ENCODE measurements around the gene ZNF558. TPM values are rescaled to one million over a fixed set of nuclear protein-coding genes. Genes with fewer than 3 reads are reported as not detected.
"Not testable (repeated sequence)": the region's sequence is repeated elsewhere in the genome, so short reads cannot be mapped to it uniquely, and the experiment has no call there.

The ZNF558 gene
- total RNA-seq, 4 donors from 2014 or later, result 8.2 to 117 (median 50.0) TPM

- Histone ChIP-seq H3K36me3 (no peaks in the 10 kb centered on the region), H3K27ac (no peak overlapping the region), H3K9me3 (peaks cover 0 to 98% of the 10 kb centered on the region in 2 donors), H3K27me3 (no peaks in the 10 kb centered on the region), H3K4me3 (no peak overlapping the region), H3K4me1 (no peaks in the 10 kb centered on the region)
- intact Hi-C loops (cut with DNase I; ENCODE audit: low total_unique reads), result no loop called here
- TF ChIP-seq POLR2A (IDR thresholded peaks at IDR 0.05) (no peak), CTCF (IDR thresholded peaks at IDR 0.05) (no peak)
- DNase-seq, result no peak
Observed at GRCh38 chr19:8811315-8812172, 20.6 kb downstream of the ZNF558 start.

DNA sequence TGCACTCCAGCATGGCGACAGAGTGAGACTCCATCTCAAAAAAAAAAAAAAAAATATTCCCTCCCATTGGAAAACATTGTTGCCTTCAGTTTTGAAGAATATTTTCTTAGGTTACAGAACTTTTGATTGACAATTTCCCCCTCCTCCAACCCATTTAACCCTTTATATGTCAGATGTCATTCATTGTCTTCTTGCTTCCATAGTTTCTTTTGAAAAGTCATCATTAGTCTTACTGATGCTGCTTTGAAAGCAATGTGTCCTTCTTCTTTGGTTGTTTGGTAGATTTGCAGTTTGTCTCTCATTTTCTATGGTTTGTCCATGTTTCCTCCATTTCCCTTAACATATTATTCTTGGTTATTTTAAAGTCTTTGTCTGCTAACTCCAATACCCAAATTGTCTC is 25.4 kb downstream of the ZNF558 start:
- intact Hi-C loops (cut with DNase I; ENCODE audit: low total_unique reads), result no loop called here
- H3K36me3 ChIP-seq, result no peaks in the 10 kb centered on the region

DNA sequence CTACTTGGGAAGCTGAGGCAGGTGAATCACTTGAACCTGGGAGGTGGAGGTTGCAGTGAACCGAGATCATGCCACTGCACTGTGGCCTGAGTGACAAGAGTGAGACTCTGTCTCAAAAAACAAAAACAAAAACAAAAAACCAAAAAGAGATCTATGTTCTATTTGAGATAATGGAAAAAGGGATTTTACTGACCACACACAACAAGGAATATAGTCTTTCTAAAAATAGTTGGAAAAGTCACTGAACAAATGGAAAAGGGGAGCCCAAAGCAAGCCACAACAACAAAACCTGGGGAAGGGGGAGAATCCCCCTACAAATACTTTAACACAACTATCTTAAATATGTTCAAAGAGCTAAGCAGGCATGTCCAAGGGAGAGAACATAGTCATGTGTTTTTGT is 37.3 kb downstream of the ZNF558 start:
- no peak for DNase-seq
- no peak for TF ChIP-seq POLR2A (IDR thresholded peaks at IDR 0.05)
- no peak for TF ChIP-seq CTCF (IDR thresholded peaks at IDR 0.05)
- Histone ChIP-seq H3K9me3 (peaks cover 0 to 15% of the 10 kb centered on the region in 2 donors), H3K27me3 (no peaks in the 10 kb centered on the region), H3K27ac (no peak overlapping the region), H3K36me3 (no peaks in the 10 kb centered on the region), H3K4me3 (no peak overlapping the region), H3K4me1 (no peaks in the 10 kb centered on the region)
- intact Hi-C loops (cut with DNase I; ENCODE audit: low total_unique reads), result no loop called here

More for the DNA sequence above, 25.4 kb downstream of the ZNF558 start:
- no peak overlapping the region for H3K4me3 ChIP-seq
- H3K27ac ChIP-seq, result no peak overlapping the region
- peaks cover 0 to 75% of the 10 kb centered on the region in 2 donors for H3K9me3 ChIP-seq
- TF ChIP-seq CTCF (IDR thresholded peaks at IDR 0.05) (no peak), POLR2A (IDR thresholded peaks at IDR 0.05) (no peak)
- H3K27me3 ChIP-seq, result no peaks in the 10 kb centered on the region
- H3K4me1 ChIP-seq, result no peaks in the 10 kb centered on the region
- no peak for DNase-seq

- H3K4me1 ChIP-seq; H3K4me3 ChIP-seq; intact Hi-C loops (cut with DNase I; ENCODE audit: low total_unique reads); H3K27ac ChIP-seq; H3K27me3 ChIP-seq; H3K9me3 ChIP-seq; H3K36me3 ChIP-seq; DNase-seq: not testable (repeated sequence)
Observed at GRCh38 chr19:8773587-8773986, 58.5 kb downstream of the ZNF558 start.

DNA sequence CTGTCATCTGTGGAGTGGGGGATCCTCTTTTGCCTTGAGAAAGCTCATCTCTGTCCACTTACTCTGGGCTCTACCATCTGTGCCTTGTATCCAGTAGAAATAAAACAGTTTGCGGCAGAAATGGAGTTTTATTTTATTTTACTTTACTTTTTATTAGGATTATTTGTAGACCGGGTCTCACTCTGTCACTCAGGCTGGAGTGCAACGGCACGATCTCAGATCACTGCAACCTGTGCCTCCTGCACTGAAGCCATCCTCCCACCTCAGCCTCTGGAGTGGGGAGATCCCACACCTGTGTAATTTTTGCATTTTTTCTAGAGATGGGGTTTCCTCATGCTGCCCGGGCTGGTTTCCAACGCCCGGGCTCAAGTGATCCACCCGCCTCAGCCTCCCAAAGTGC is 62.8 kb downstream of the ZNF558 start:
- H3K4me1 ChIP-seq; intact Hi-C loops (cut with DNase I; ENCODE audit: low total_unique reads); DNase-seq; H3K4me3 ChIP-seq; H3K27ac ChIP-seq; H3K27me3 ChIP-seq; H3K36me3 ChIP-seq; H3K9me3 ChIP-seq: not testable (repeated sequence)

- H3K27ac ChIP-seq; DNase-seq; H3K4me1 ChIP-seq; H3K27me3 ChIP-seq; intact Hi-C loops (cut with DNase I; ENCODE audit: low total_unique reads); H3K36me3 ChIP-seq; H3K9me3 ChIP-seq; H3K4me3 ChIP-seq: not testable (repeated sequence)
Observed at GRCh38 chr19:8767257-8767656, 64.8 kb downstream of the ZNF558 start.

Small RNA genes lying within 50 kb of the gene (small RNA-seq; reads per million reads assigned to genes)
- gene AC012616.1, result not detected

Other genes with a start within 250 kb of the ZNF558 start
- gene ADAMTS10, start 221.6 kb downstream of the ZNF558 start, total RNA-seq, result 10 to 100 TPM; 13.2 to 70.4 (median 52.7) TPM
- gene NFILZ, start 201.7 kb downstream of the ZNF558 start, total RNA-seq, result not detected
- gene ACTL9, start 133.5 kb downstream of the ZNF558 start, total RNA-seq, result not detected
- gene OR2Z1, start 110.7 kb downstream of the ZNF558 start, total RNA-seq, result not detected
- not detected for gene MBD3L1, start 73 bp upstream of the ZNF558 start, total RNA-seq
- gene MUC16, start 178.1 kb upstream of the ZNF558 start, total RNA-seq, result 1 to 10 TPM in 3 of 4 donors, under 1 TPM in 1; 0.88 to 5.6 (median 1.7) TPM

Measured in uterus (tissue), 4 donors.